OCI-LY7 (cell line): ENCODE data around the gene CHD8.

Experiments used
- CTCF ChIP-seq: fragments of 200-600 bp; sonication (generic); conservative IDR thresholded peaks from 2 replicates; pipeline ENCODE4 v1.5.1; 2014; ENCODE audit warnings: mild to moderate bottlenecking, antibody characterized with exemption, low read length, moderate library complexity, mixed read lengths
- EZH2phosphoT487 ChIP-seq: fragments of 200-600 bp; sonication (generic); IDR thresholded peaks from 2 replicates; pipeline ENCODE4 v1.6.1; 2018; ENCODE audit warnings: low read depth, borderline replicate concordance, mild to moderate bottlenecking, mixed run types, antibody characterized with exemption, low read length, moderate library complexity, mixed read lengths

GRCh38 chr14:21475767-21476522, 20.0 kb upstream of the CHD8 start:
- no peak for TF ChIP-seq EZH2phosphoT487
- no peak for TF ChIP-seq CTCF
